Activated CD4-positive, alpha-beta memory T cell treated with anti-CD3 and anti-CD28 coated beads, Interleukin-2, amount 10 ng/mL, durations not matched to agents 7 days and 5 days (primary cell): ENCODE results near the gene DSCAML1. TPM values are rescaled to one million over a fixed set of nuclear protein-coding genes. Genes with fewer than 3 reads are reported as not detected.
"Not testable (repeated sequence)": the region's sequence is repeated elsewhere in the genome, so short reads cannot be mapped to it uniquely, and the experiment has no call there.

Source experiments
- CTCF ChIA-PET: fragments of 350-600 bp; sonication (Branson Sonifier 250); formaldehyde crosslinking; loops from one replicate; lab custom pipeline; 2021; ENCODE audit warnings: antibody characterized with exemption, inconsistent platforms; lab: Charles Lee
- POLR2A ChIA-PET: fragments of 350-600 bp; sonication (Branson Sonifier 250); formaldehyde crosslinking; loops from one replicate; lab custom pipeline; 2021; ENCODE audit warnings: antibody characterized with exemption; lab: Charles Lee
- DNase-seq: peaks from one replicate; pipeline ENCODE4 v3.0.0-alpha.2; 2020
- H3K27ac Mint-ChIP-seq: one replicate; pipeline ENCODE4 v1.8.0; 2021; ENCODE audit warnings: mild to moderate bottlenecking, mixed read lengths
- H3K27me3 Mint-ChIP-seq: one replicate; pipeline ENCODE4 v1.8.0; 2021; ENCODE audit warnings: mixed read lengths
- H3K36me3 Mint-ChIP-seq: one replicate; pipeline ENCODE4 v1.8.0; 2021; ENCODE audit warnings: low read depth, mixed read lengths
- H3K4me1 Mint-ChIP-seq: one replicate; pipeline ENCODE4 v1.8.0; 2021; ENCODE audit warnings: mixed read lengths
- H3K4me3 Mint-ChIP-seq: one replicate; pipeline ENCODE4 v1.8.0; 2021; ENCODE audit warnings: mild to moderate bottlenecking, mixed read lengths
- H3K9me3 Mint-ChIP-seq: one replicate; pipeline ENCODE4 v1.8.0; 2021; ENCODE audit warnings: mixed read lengths
- total RNA-seq, 2 experiments: library from RNA; stranded (reverse); gene quantifications; one replicate each; pipeline ENCODE4 v1.2.3, GENCODE V29; 2021

Gene DSCAML1
- total RNA-seq, 2 experiments from 2014 or later, result 0.03 TPM; not detected in 1

GRCh38 chr11:117815262-117815803 is 18.3 kb upstream of the DSCAML1 start:
- ChIA-PET POLR2A (interaction anchor here (0.6 to 4.4 kb wide), 19 partner anchors 7 to 389 kb away, joined by 3 to 32 read pairs (median 3); partner anchors contain the start of genes FXYD2 and IL10RA), CTCF (interaction anchor here (0.6 to 10.3 kb wide), 18 partner anchors 8 to 977 kb away, joined by 3 to 189 read pairs (median 6); partner anchors contain the start of gene FXYD2)
- Mint-ChIP-seq H3K9me3 (no peaks in the 10 kb centered on the region), H3K4me3 (peak overlapping the region; percentile 23), H3K36me3 (no peaks in the 10 kb centered on the region), H3K27ac (peak overlapping the region; percentile 87), H3K27me3 (peaks cover 9% of the 10 kb centered on the region), H3K4me1 (peaks cover 60% of the 10 kb centered on the region)
- DNase-seq, result peak; percentile 70

GRCh38 chr11:117814766-117815261 is 17.8 kb upstream of the DSCAML1 start:
- ChIA-PET CTCF (interaction anchor here (0.9 to 10.3 kb wide), 15 partner anchors 8 to 978 kb away, joined by 3 to 189 read pairs (median 6); partner anchors contain the start of gene FXYD2), POLR2A (interaction anchor here (0.6 to 4.4 kb wide), 18 partner anchors 6 to 389 kb away, joined by 3 to 32 read pairs (median 4); partner anchors contain the start of genes FXYD2 and IL10RA)
- H3K27ac Mint-ChIP-seq, result peak overlapping the region; percentile 87
- H3K27me3 Mint-ChIP-seq, result peaks cover 12% of the 10 kb centered on the region
- no peaks in the 10 kb centered on the region for H3K9me3 Mint-ChIP-seq
- H3K4me1 Mint-ChIP-seq, result peaks cover 62% of the 10 kb centered on the region
- peak; percentile 86 for DNase-seq
- no peaks in the 10 kb centered on the region for H3K36me3 Mint-ChIP-seq
- H3K4me3 Mint-ChIP-seq, result peak overlapping the region; percentile 23

- no peak overlapping the region for H3K4me3 Mint-ChIP-seq
- H3K9me3 Mint-ChIP-seq, result no peaks in the 10 kb centered on the region
- peaks cover 14% of the 10 kb centered on the region for H3K27me3 Mint-ChIP-seq
- H3K27ac Mint-ChIP-seq, result peak overlapping the region; percentile 87
- no peak for DNase-seq
- no peaks in the 10 kb centered on the region for H3K36me3 Mint-ChIP-seq
- CTCF ChIA-PET, result interaction anchor here (0.9 to 10.3 kb wide), 8 partner anchors 7 to 388 kb away, joined by 3 to 189 read pairs (median 27); partner anchors contain the start of gene FXYD2
- peaks cover 67% of the 10 kb centered on the region for H3K4me1 Mint-ChIP-seq
- POLR2A ChIA-PET, result interaction anchor here (0.9 to 4.4 kb wide), 8 partner anchors 14 to 235 kb away, joined by 3 to 25 read pairs (median 6); partner anchors contain the start of gene IL10RA
Observed at GRCh38 chr11:117814204-117814765, 17.3 kb upstream of the DSCAML1 start.

- H3K36me3 Mint-ChIP-seq, H3K9me3 Mint-ChIP-seq, DNase-seq, H3K4me3 Mint-ChIP-seq, H3K27ac Mint-ChIP-seq: not testable (repeated sequence)
- H3K4me1 Mint-ChIP-seq, result peaks cover 35% of the 10 kb centered on the region
- CTCF ChIA-PET, result interaction anchor here (1.7 to 8.2 kb wide), 6 partner anchors 10 to 384 kb away, joined by 3 to 189 read pairs (median 50); partner anchors contain the start of gene FXYD2
- H3K27me3 Mint-ChIP-seq, result peaks cover 19% of the 10 kb centered on the region
- POLR2A ChIA-PET, result interaction anchor here (1.1 kb wide), 1 partner anchor 243 kb away, joined by 3 read pairs; no protein-coding TSS in a partner anchor
Observed at GRCh38 chr11:117810056-117810451, 13.0 kb upstream of the DSCAML1 start.

- Mint-ChIP-seq H3K9me3 (no peaks in the 10 kb centered on the region), H3K4me1 (peaks cover 29% of the 10 kb centered on the region), H3K27ac (no peak overlapping the region), H3K4me3 (no peak overlapping the region), H3K27me3 (peaks cover 21% of the 10 kb centered on the region), H3K36me3 (no peaks in the 10 kb centered on the region)
- DNase-seq, result peak; percentile 65
- ChIA-PET CTCF (interaction anchor here (0.8 to 8.2 kb wide), 11 partner anchors 10 to 383 kb away, joined by 3 to 189 read pairs (median 13); partner anchors contain the start of gene FXYD2), POLR2A (interaction anchor here (1.1 to 2.8 kb wide), 2 partner anchors 7 to 243 kb away, joined by 3 to 32 read pairs; no protein-coding TSS in a partner anchor)
Observed at GRCh38 chr11:117809236-117810055, 12.4 kb upstream of the DSCAML1 start.

GRCh38 chr11:117808784-117809183 is 11.8 kb upstream of the DSCAML1 start:
- Mint-ChIP-seq H3K27ac (no peak overlapping the region), H3K9me3 (no peaks in the 10 kb centered on the region), H3K36me3 (no peaks in the 10 kb centered on the region), H3K27me3 (peaks cover 22% of the 10 kb centered on the region), H3K4me1 (peaks cover 23% of the 10 kb centered on the region), H3K4me3 (no peak overlapping the region)
- DNase-seq, result no peak
- CTCF ChIA-PET, result interaction anchor here (0.8 to 8.2 kb wide), 14 partner anchors 11 to 383 kb away, joined by 3 to 189 read pairs (median 10); partner anchors contain the start of gene FXYD2
- POLR2A ChIA-PET, result interaction anchor here (1.9 to 2.8 kb wide), 2 partner anchors 8 to 244 kb away, joined by 8 to 32 read pairs; no protein-coding TSS in a partner anchor

- H3K27me3 Mint-ChIP-seq, result peaks cover 26% of the 10 kb centered on the region
- H3K4me3 Mint-ChIP-seq, result no peak overlapping the region
- POLR2A ChIA-PET, result interaction anchor here (1.3 to 2.8 kb wide), 3 partner anchors 9 to 245 kb away, joined by 6 to 32 read pairs (median 8); no protein-coding TSS in a partner anchor
- CTCF ChIA-PET, result interaction anchor here (0.6 to 8.2 kb wide), 41 partner anchors 9 to 519 kb away, joined by 3 to 189 read pairs (median 4); partner anchors contain the start of genes DSCAML1 and FXYD2
- DNase-seq, result peak; percentile 78
- no peak overlapping the region for H3K27ac Mint-ChIP-seq
- H3K9me3 Mint-ChIP-seq, result no peaks in the 10 kb centered on the region
- peaks cover 18% of the 10 kb centered on the region for H3K4me1 Mint-ChIP-seq
- H3K36me3 Mint-ChIP-seq, result no peaks in the 10 kb centered on the region
Observed at GRCh38 chr11:117807482-117808327, 10.7 kb upstream of the DSCAML1 start.

GRCh38 chr11:117806846-117807245 is 9.8 kb upstream of the DSCAML1 start:
- Mint-ChIP-seq H3K9me3 (no peaks in the 10 kb centered on the region), H3K27ac (no peak overlapping the region), H3K4me3 (no peak overlapping the region), H3K36me3 (no peaks in the 10 kb centered on the region), H3K27me3 (peaks cover 26% of the 10 kb centered on the region), H3K4me1 (peaks cover 18% of the 10 kb centered on the region)
- ChIA-PET POLR2A (interaction anchor here (1.3 to 2.8 kb wide), 2 partner anchors 10 to 140 kb away, joined by 6 to 32 read pairs; no protein-coding TSS in a partner anchor), CTCF (interaction anchor here (0.6 to 8.2 kb wide), 29 partner anchors 8 to 520 kb away, joined by 3 to 189 read pairs (median 6); partner anchors contain the start of genes DSCAML1 and FXYD2)
- no peak for DNase-seq

- ChIA-PET POLR2A (interaction anchor here (1.2 to 1.4 kb wide), 2 partner anchors 22 to 248 kb away, joined by 3 read pairs; no protein-coding TSS in a partner anchor), CTCF (interaction anchor here (6.1 to 8.2 kb wide), 2 partner anchors 15 to 141 kb away, joined by 104 to 189 read pairs; partner anchors contain the start of gene FXYD2)
- Mint-ChIP-seq H3K36me3 (no peaks in the 10 kb centered on the region), H3K4me3 (no peak overlapping the region), H3K9me3 (no peaks in the 10 kb centered on the region), H3K27me3 (peaks cover 20% of the 10 kb centered on the region), H3K4me1 (peaks cover 16% of the 10 kb centered on the region), H3K27ac (no peak overlapping the region)
- DNase-seq, result no peak
Observed at GRCh38 chr11:117805045-117805444, 8.0 kb upstream of the DSCAML1 start.

- no peaks in the 10 kb centered on the region for H3K36me3 Mint-ChIP-seq
- H3K4me1 Mint-ChIP-seq, result peaks cover 5% of the 10 kb centered on the region
- H3K9me3 Mint-ChIP-seq, result no peaks in the 10 kb centered on the region
- H3K27me3 Mint-ChIP-seq, result peaks cover 27% of the 10 kb centered on the region
- no peak overlapping the region for H3K4me3 Mint-ChIP-seq
- CTCF ChIA-PET, result interaction anchor here (1.1 to 6.1 kb wide), 3 partner anchors 14 to 249 kb away, joined by 3 to 189 read pairs (median 5); partner anchors contain the start of gene FXYD2
- POLR2A ChIA-PET, result no interaction called here
- no peak overlapping the region for H3K27ac Mint-ChIP-seq
- DNase-seq, result no peak
Observed at GRCh38 chr11:117803896-117804295, 6.9 kb upstream of the DSCAML1 start.

- Mint-ChIP-seq H3K4me3 (no peak overlapping the region), H3K9me3 (no peaks in the 10 kb centered on the region), H3K4me1 (peaks cover 8% of the 10 kb centered on the region), H3K36me3 (no peaks in the 10 kb centered on the region), H3K27ac (no peak overlapping the region), H3K27me3 (peaks cover 51% of the 10 kb centered on the region)
- ChIA-PET POLR2A (no interaction called here), CTCF (interaction anchor here (2.9 kb wide), 1 partner anchor 8 kb away, joined by 8 read pairs; no protein-coding TSS in a partner anchor)
- DNase-seq, result no peak
Observed at GRCh38 chr11:117799634-117800033, 2.6 kb upstream of the DSCAML1 start.
